NCI-H1417 treated with DMSO at 0.1 percent for 48 hours (cell line): ENCODE results near the gene GPC5.

ENCODE experiments used
- DNase-seq: peaks from one replicate; lab custom pipeline; 2025; lab: John Stamatoyannopoulos, UW

Gene GPC5

DNA sequence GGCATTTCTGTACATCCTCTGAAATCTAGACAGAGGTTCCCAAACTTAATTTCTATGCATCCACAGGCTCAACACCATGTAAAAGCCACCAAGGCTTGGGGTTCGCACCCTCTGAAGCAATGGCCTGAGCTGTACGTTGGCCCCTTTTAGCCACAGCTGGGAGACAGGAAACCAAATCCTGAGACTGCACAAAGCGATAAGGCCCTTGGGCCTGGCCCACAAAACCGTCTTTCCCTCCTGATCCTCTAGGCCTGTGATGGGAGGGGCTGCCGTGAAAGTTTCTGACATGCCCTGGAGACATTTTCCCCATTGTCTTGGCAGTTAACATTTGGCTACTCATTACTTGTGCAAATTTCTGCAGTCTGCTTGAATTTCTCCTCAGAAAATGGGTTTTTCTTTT lies 766.4 kb downstream of the GPC5 start:
- DNase-seq = no peak

DNA sequence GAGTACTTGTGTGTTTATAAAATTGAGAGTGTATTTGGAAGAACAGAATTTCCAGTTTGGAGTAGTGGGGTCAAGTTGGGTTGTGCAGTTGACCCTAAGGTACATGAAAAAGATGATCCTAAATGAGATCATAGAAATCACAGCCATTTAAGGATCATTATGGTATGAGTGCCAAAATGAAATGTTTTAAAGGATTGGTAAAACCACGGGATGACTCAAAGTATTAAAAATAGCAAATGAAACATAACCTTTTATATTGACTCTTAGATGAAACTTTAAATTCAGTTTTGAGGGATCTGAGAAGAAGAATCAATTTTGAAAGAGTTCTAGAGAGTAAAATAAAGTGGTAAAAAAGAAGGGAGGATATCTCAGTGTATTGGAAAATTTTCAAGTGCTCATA lies 773.8 kb downstream of the GPC5 start:
- DNase-seq = no peak

- no peak for DNase-seq
Observed at GRCh38 chr13:92173254-92173653, 774.8 kb downstream of the GPC5 start.

DNA sequence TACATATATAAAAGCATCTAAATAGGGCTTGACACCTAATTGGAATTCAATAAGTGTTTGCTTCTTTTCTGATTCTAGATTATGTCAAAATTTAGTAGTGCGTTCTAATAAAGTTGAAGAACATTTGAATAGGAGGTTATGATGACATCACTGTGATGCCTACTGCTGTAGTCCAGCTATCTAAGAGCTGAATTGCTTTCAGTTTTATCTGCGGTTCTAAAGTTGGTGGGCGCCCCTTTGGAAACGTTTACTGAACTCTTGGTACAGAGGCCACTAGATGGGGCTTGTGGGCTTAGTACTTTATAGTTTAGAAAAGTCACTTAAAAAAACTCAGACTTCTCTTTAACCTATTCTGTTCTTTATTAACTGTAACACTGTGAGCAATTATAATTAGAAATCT lies 776.9 kb downstream of the GPC5 start:
- peak; percentile 18 for DNase-seq

- DNase-seq = no peak
Observed at GRCh38 chr13:92177966-92178365, 779.5 kb downstream of the GPC5 start.

DNA sequence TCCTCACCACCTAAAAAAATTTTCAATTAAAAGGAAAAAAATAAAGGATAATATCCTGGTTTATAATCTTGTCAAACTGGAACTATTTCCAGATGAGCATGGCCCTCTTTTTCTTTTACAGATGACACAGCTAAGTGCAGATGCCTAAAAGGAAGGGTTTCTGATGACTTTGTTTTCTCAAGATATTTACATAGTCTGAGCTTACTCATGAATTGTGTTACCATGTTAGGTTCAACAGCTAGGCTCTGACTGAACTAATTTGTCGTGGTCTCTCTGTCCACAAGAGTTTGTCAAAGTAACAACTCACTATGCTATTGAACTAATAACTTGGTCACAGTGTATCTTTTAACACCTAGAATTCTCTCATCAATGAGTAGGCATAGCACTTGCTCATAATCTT lies 780.8 kb downstream of the GPC5 start:
- DNase-seq = no peak

- peak; percentile 40 for DNase-seq
Observed at GRCh38 chr13:92187378-92187989, 789.1 kb downstream of the GPC5 start.

GRCh38 chr13:92188574-92188973 lies 790.2 kb downstream of the GPC5 start:
- DNase-seq = no peak

GRCh38 chr13:92196591-92197256 lies 798.3 kb downstream of the GPC5 start:
- no peak for DNase-seq

GRCh38 chr13:92197669-92198068 lies 799.2 kb downstream of the GPC5 start:
- DNase-seq = no peak

DNA sequence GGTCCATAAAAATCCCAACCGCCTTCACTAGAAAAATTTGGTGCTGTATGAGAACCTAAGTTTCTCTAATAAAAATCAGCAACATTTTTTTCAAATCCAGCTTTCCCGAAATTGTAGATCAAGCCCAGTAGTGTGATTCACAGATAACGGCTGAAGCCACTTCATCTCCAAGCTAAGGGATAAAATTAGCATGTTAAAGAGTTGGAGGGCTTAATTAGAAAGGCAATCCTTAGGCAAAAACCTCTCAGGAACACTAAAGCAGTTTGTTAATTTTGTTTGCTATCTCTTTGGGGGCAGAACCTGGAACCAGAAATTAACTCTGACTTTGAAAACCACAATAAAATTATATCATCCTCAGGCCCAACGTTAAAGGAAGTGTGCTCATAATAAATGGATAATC lies 820.2 kb downstream of the GPC5 start:
- DNase-seq = no peak

DNA sequence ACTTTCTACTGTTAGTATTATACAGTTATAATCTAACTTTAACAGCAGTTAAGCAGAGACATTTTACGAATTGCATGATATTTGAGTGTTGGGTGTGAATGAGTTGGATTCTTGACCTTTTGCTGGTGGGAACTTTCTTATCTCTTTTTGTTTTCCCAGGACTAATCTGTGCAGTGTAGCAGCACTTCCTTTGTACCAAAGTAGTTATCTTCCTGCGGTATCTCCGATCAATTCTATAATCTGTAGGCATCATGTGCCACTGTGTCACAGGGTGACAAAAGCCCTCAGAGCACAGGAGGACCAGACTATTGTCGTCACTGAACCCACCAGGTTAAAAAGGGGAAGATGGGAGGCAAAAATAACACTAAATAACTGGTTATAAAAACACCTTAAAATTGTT lies 823.5 kb downstream of the GPC5 start:
- DNase-seq = no peak

- DNase-seq = no peak
Observed at GRCh38 chr13:92224052-92224821, 825.8 kb downstream of the GPC5 start.

- DNase-seq = no peak
Observed at GRCh38 chr13:92224825-92225224, 826.4 kb downstream of the GPC5 start.

GRCh38 chr13:92225861-92226260 lies 827.4 kb downstream of the GPC5 start:
- no peak for DNase-seq

- DNase-seq = no peak
Observed at GRCh38 chr13:92232871-92233270, 834.5 kb downstream of the GPC5 start.

- no peak for DNase-seq
Observed at GRCh38 chr13:92251671-92252210, 853.3 kb downstream of the GPC5 start.

GRCh38 chr13:92255526-92255925 lies 857.1 kb downstream of the GPC5 start:
- DNase-seq = no peak

DNA sequence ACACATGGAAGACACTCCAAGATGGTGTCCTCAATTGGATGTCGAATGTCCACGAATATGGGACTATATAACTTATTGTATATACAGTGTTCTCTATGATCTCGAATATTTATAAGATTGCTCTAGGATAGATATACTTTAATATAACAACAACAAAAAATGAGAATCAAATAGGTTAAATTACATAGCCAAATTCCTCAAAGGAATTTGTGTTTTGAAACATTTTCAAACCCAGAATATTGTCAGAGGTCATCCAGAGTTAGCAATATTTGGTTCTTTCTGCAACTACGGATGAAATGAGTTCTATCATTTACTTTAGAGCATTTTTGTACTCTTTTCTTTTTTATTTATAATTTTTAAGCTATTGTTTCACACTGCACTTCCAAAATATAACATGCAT lies 857.8 kb downstream of the GPC5 start:
- DNase-seq = no peak

DNA sequence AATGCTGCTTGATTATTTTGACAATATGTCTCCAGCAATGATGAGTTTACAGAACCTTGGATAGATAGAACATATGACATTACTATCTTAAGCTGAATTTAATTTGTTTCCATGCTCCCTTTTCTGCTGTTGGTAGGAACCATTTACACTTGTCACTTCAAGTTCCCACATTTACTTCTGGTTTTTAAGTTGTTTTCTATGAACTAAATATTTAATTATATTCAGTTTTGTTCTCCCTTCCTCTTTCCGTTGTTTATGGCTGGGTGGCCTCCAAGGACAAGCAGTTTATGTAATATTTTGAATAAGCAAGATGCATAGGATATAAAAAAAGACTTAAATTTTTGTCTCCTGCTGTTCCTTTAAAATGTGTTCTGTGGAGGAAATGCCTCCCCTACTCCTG lies 860.6 kb downstream of the GPC5 start:
- DNase-seq = no peak

DNA sequence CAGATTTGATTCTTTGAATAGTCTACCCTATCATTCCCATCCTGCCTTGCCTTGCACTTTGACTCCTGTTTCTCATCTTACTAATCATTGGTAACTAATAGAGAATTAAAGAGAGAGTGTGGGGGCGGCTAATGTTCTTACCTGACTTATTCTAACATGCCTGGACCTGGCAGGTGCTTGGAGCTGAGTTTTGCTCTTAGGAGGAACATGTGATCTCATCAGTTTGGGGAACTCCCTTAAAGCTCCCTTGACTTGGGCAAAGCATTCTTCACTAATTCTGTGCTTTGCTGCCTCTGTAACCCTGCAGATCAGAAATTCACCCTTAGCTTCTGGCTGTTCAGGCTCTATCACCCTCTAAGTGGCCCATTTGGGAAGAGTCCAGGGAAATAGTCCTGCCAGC lies 861.1 kb downstream of the GPC5 start:
- DNase-seq = no peak

DNA sequence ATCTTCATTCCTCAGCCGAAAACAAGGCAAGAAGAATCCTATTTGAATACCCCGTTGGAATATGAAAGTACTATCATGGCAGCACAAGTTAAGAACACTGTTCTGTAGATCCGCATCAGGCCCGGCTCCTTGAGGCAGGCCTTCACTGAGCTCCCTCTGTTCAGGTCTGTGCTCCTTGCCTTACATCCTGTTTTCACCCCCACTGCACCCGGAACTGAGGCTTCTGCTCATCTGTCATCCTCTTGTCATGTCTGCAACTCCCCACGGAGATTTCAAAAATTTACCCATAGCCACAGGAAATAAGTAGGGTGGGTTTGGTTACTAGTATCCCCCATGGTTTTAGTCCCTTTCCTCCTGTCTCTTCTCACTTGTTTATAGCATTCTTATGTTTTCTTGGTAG lies 861.9 kb downstream of the GPC5 start:
- no peak for DNase-seq
